WTC11 (cell line): Measurements from ENCODE around the gene ELP4. TPM values are rescaled to one million over a fixed set of nuclear protein-coding genes. Genes with fewer than 3 reads are reported as not detected.

ENCODE experiments used
- ATAC-seq: fragments of 200-7000 bp; cut with Tn5 transposase; 2 replicates; pipeline ENCODE4 v1.10.0; 2021; ENCODE audit warnings: mild to moderate bottlenecking, moderate library complexity
- CTCF ChIA-PET: fragments of 300-600 bp; sonication (Branson Sonifier 250); formaldehyde crosslinking; loops from one replicate; lab custom pipeline; 2021; ENCODE audit warnings: antibody characterized with exemption; lab: Charles Lee
- POLR2A ChIA-PET: fragments of 350-600 bp; sonication (Branson Sonifier 250); formaldehyde crosslinking; loops from one replicate; lab custom pipeline; 2021; ENCODE audit warnings: antibody characterized with exemption; lab: Charles Lee
- DNase-seq: peaks from one replicate; pipeline ENCODE4 v3.0.0; 2021; ENCODE audit warnings: low spot score
- H3K27ac Mint-ChIP-seq: 2 replicates; pipeline ENCODE4 v1.8.0; 2021; ENCODE audit warnings: mixed read lengths
- H3K27me3 Mint-ChIP-seq: 2 replicates; pipeline ENCODE4 v1.8.0; 2021; ENCODE audit warnings: low read depth, mild to moderate bottlenecking, moderate library complexity, mixed read lengths
- H3K36me3 Mint-ChIP-seq: 2 replicates; pipeline ENCODE4 v1.8.0; 2021; ENCODE audit warnings: mixed read lengths
- H3K4me1 Mint-ChIP-seq: 2 replicates; pipeline ENCODE4 v1.8.0; 2022; ENCODE audit warnings: mixed read lengths
- H3K4me3 Mint-ChIP-seq: 2 replicates; pipeline ENCODE4 v1.8.0; 2021; ENCODE audit warnings: mild to moderate bottlenecking, moderate library complexity, mixed read lengths
- H3K9me3 Mint-ChIP-seq: 2 replicates; pipeline ENCODE4 v1.8.0; 2021; ENCODE audit warnings: mixed read lengths
- E2F5 ChIP-seq: sonication (generic); formaldehyde crosslinking; IDR thresholded peaks from 2 replicates; pipeline ENCODE4 v1.8.1; 2022; ENCODE audit warnings: mild to moderate bottlenecking, moderate library complexity, missing genetic modification reagents
- ELF4 ChIP-seq: sonication (generic); formaldehyde crosslinking; IDR thresholded peaks from 2 replicates; pipeline ENCODE4 v1.8.1; 2022; ENCODE audit warnings: low read depth, mild to moderate bottlenecking, moderate library complexity, missing genetic modification reagents
- FOXP1 ChIP-seq: sonication (generic); formaldehyde crosslinking; IDR thresholded peaks from 2 replicates; pipeline ENCODE4 v1.8.0; 2022; ENCODE audit warnings: missing genetic modification reagents, mild to moderate bottlenecking, moderate library complexity, borderline replicate concordance
- HMGA2 ChIP-seq: fragments of 250-450 bp; sonication (Bioruptor Pico); IDR thresholded peaks from 2 replicates; pipeline ENCODE4 v1.4.0; 2021; ENCODE audit warnings: mild to moderate bottlenecking, moderate library complexity
- HMGXB4 ChIP-seq: sonication (generic); formaldehyde crosslinking; IDR thresholded peaks from 2 replicates; pipeline ENCODE4 v1.8.1; 2023; ENCODE audit warnings: mild to moderate bottlenecking, moderate library complexity, missing genetic modification reagents
- MAX ChIP-seq: sonication (generic); formaldehyde crosslinking; IDR thresholded peaks from 2 replicates; pipeline ENCODE4 v1.8.0; 2022; ENCODE audit warnings: mild to moderate bottlenecking, missing genetic modification reagents
- MYBL2 ChIP-seq: sonication (generic); formaldehyde crosslinking; IDR thresholded peaks from 2 replicates; pipeline ENCODE4 v1.8.1; 2023; ENCODE audit warnings: mild to moderate bottlenecking, moderate library complexity, missing genetic modification reagents
- NR2C2 ChIP-seq: sonication (generic); formaldehyde crosslinking; IDR thresholded peaks from 2 replicates; pipeline ENCODE4 v1.8.0; 2022; ENCODE audit warnings: mild to moderate bottlenecking, missing genetic modification reagents
- SMAD4 ChIP-seq: sonication (generic); formaldehyde crosslinking; IDR thresholded peaks from 2 replicates; pipeline ENCODE4 v1.8.0; 2022; ENCODE audit warnings: mild to moderate bottlenecking, missing genetic modification reagents
- ZNF281 ChIP-seq: sonication (generic); formaldehyde crosslinking; IDR thresholded peaks from 2 replicates; pipeline ENCODE4 v1.8.0; 2023; ENCODE audit warnings: mild to moderate bottlenecking, missing genetic modification reagents
- ZNF317 ChIP-seq: sonication (generic); formaldehyde crosslinking; IDR thresholded peaks from 2 replicates; pipeline ENCODE4 v1.8.1; 2023; ENCODE audit warnings: low read depth, mild to moderate bottlenecking, moderate library complexity, missing genetic modification reagents, borderline replicate concordance
- ZNF512 ChIP-seq: sonication (generic); formaldehyde crosslinking; IDR thresholded peaks from 2 replicates; pipeline ENCODE4 v1.8.1; 2022; ENCODE audit warnings: missing genetic modification reagents, borderline replicate concordance
- total RNA-seq: library from RNA; stranded (reverse); gene quantifications from 3 replicates; pipeline ENCODE4 v1.2.3, GENCODE V29; 2021
- TF ChIP-seq, protein P1 (sequence below): sonication (generic); formaldehyde crosslinking; IDR thresholded peaks from 2 replicates; pipeline ENCODE4 v1.8.1; 2023; ENCODE audit warnings: mild to moderate bottlenecking, missing genetic modification reagents, moderate library complexity
- TF ChIP-seq, protein P2 (sequence below): sonication (generic); formaldehyde crosslinking; IDR thresholded peaks from 2 replicates; pipeline ENCODE4 v1.8.0; 2022; ENCODE audit warnings: mild to moderate bottlenecking, missing genetic modification reagents
- TF ChIP-seq, protein P3 (sequence below): fragments of 200-600 bp; IDR thresholded peaks from 2 replicates; pipeline ENCODE4 v1.8.0; 2022; ENCODE audit warnings: antibody characterized with exemption
- TF ChIP-seq, protein P4 (sequence below): sonication (generic); formaldehyde crosslinking; IDR thresholded peaks from 2 replicates; pipeline ENCODE4 v1.8.1; 2022; ENCODE audit warnings: low read depth, mild to moderate bottlenecking, moderate library complexity, missing genetic modification reagents, borderline replicate concordance

The ELP4 gene
- total RNA-seq, 1 experiment from 2014 or later: 14.6 TPM

GRCh38 chr11:31798057-31798553 lies 288.5 kb downstream of the ELP4 start:
- DNase-seq (no peak), ATAC-seq (no peak; the same call in 1 of the 2 replicates)
- Mint-ChIP-seq H3K9me3 (no peaks in the 10 kb centered on the region), H3K27ac (no peak overlapping the region), H3K36me3 (no peaks in the 10 kb centered on the region), H3K27me3 (peaks cover 100% of the 10 kb centered on the region), H3K4me1 (peaks cover 43% of the 10 kb centered on the region), H3K4me3 (peak overlapping the region; percentile 60)
- TF ChIP-seq, protein P1, sequence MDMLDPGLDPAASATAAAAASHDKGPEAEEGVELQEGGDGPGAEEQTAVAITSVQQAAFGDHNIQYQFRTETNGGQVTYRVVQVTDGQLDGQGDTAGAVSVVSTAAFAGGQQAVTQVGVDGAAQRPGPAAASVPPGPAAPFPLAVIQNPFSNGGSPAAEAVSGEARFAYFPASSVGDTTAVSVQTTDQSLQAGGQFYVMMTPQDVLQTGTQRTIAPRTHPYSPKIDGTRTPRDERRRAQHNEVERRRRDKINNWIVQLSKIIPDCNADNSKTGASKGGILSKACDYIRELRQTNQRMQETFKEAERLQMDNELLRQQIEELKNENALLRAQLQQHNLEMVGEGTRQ (CRISPR knock-in tag): no peak
- TF ChIP-seq E2F5 (CRISPR knock-in tag) (no peak), FOXP1 (CRISPR knock-in tag) (no peak), SMAD4 (no peak), ZNF512 (CRISPR knock-in tag) (no peak), HMGA2 (CRISPR knock-in tag) (no peak), ZNF317 (CRISPR knock-in tag) (no peak), MYBL2 (no peak), NR2C2 (CRISPR knock-in tag) (no peak), ZNF281 (no peak), ELF4 (CRISPR knock-in tag) (no peak)
- TF ChIP-seq, protein P2, sequence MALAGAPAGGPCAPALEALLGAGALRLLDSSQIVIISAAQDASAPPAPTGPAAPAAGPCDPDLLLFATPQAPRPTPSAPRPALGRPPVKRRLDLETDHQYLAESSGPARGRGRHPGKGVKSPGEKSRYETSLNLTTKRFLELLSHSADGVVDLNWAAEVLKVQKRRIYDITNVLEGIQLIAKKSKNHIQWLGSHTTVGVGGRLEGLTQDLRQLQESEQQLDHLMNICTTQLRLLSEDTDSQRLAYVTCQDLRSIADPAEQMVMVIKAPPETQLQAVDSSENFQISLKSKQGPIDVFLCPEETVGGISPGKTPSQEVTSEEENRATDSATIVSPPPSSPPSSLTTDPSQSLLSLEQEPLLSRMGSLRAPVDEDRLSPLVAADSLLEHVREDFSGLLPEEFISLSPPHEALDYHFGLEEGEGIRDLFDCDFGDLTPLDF (CRISPR knock-in tag): no peak
- POLR2A ChIA-PET: interaction anchor here (0.6 to 0.8 kb wide), 3 partner anchors 17 to 807 kb away, joined by 3 read pairs; no protein-coding TSS in a partner anchor
- CTCF ChIA-PET: interaction anchor here (0.6 to 4.0 kb wide), 35 partner anchors 10 to 691 kb away, joined by 3 to 54 read pairs (median 4); partner anchors contain the start of genes DCDC1, DNAJC24, ELP4 and IMMP1L

DNA sequence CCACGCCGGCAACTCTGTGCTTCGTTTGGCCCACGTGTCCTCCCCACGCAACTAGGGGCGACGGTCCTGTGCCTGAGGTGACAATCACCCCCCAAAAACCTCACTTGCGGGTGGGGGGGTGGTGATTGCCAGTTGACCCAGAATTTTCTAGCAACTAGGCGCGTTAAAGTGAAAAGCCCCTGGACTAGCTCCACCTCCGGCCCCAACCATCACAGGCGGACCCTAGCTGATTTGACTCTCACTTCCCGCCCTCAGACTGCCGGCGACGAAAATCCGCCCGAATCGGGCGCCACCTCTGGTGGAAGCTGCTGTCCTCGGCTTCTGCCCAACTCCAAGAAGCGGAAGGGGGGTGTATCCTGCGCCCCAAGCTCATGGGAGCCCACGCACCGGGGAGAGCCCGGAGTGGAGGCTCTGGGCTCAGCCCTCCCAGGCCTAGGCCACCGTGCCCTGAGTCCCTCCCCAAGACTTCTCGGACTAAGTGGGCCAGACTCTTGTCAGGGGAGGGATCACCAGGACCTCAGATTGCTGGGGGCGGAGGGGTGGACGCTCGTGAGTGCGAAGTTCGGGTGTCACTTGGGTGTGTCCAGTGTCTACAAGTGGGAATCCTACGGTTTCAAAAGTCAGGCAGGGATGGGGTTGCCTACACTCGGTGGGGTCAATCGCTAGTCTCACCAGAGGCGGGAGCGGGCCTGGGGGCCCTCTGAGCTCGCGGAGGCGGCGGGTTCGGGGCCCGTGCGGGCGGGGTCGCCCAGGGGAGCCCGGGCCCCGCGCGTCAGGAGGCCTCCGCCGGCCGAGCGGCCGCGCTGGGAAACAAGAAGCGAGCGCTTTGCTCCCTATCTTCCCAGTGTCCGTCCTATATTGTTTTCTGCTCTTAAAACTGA lies 289.2 kb downstream of the ELP4 start:
- ATAC-seq: peak; percentile 79
- no peaks in the 10 kb centered on the region for H3K9me3 Mint-ChIP-seq
- ChIA-PET POLR2A (interaction anchor here (0.6 to 1.1 kb wide), 3 partner anchors 17 to 31 kb away, joined by 3 read pairs; no protein-coding TSS in a partner anchor), CTCF (interaction anchor here (0.5 to 4.0 kb wide), 34 partner anchors 9 to 692 kb away, joined by 3 to 54 read pairs (median 4); partner anchors contain the start of genes DCDC1, DNAJC24, ELP4 and IMMP1L)
- peaks cover 50% of the 10 kb centered on the region for H3K4me1 Mint-ChIP-seq
- no peaks in the 10 kb centered on the region for H3K36me3 Mint-ChIP-seq
- H3K4me3 Mint-ChIP-seq: peak overlapping the region; percentile 60
- peaks cover 100% of the 10 kb centered on the region for H3K27me3 Mint-ChIP-seq
- no peak overlapping the region for H3K27ac Mint-ChIP-seq
- DNase-seq: peak; percentile 86
- no peak for TF ChIP-seq E2F5 (CRISPR knock-in tag)
- TF ChIP-seq HMGXB4 (CRISPR knock-in tag): peak; percentile 51; the same call in 1 of the 2 replicates
- TF ChIP-seq, protein P3, sequence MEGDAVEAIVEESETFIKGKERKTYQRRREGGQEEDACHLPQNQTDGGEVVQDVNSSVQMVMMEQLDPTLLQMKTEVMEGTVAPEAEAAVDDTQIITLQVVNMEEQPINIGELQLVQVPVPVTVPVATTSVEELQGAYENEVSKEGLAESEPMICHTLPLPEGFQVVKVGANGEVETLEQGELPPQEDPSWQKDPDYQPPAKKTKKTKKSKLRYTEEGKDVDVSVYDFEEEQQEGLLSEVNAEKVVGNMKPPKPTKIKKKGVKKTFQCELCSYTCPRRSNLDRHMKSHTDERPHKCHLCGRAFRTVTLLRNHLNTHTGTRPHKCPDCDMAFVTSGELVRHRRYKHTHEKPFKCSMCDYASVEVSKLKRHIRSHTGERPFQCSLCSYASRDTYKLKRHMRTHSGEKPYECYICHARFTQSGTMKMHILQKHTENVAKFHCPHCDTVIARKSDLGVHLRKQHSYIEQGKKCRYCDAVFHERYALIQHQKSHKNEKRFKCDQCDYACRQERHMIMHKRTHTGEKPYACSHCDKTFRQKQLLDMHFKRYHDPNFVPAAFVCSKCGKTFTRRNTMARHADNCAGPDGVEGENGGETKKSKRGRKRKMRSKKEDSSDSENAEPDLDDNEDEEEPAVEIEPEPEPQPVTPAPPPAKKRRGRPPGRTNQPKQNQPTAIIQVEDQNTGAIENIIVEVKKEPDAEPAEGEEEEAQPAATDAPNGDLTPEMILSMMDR: no peak
- TF ChIP-seq, protein P4, sequence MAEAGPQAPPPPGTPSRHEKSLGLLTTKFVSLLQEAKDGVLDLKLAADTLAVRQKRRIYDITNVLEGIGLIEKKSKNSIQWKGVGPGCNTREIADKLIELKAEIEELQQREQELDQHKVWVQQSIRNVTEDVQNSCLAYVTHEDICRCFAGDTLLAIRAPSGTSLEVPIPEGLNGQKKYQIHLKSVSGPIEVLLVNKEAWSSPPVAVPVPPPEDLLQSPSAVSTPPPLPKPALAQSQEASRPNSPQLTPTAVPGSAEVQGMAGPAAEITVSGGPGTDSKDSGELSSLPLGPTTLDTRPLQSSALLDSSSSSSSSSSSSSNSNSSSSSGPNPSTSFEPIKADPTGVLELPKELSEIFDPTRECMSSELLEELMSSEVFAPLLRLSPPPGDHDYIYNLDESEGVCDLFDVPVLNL (CRISPR knock-in tag): no peak
- peak; percentile 48; the same call in 1 of the 2 replicates for TF ChIP-seq MAX (CRISPR knock-in tag)
